ENCODE results near the gene CDH19.
"Not testable (repeated sequence)": the region's sequence is repeated elsewhere in the genome, so short reads cannot be mapped to it uniquely, and the experiment has no call there.

Gene CDH19

DNA sequence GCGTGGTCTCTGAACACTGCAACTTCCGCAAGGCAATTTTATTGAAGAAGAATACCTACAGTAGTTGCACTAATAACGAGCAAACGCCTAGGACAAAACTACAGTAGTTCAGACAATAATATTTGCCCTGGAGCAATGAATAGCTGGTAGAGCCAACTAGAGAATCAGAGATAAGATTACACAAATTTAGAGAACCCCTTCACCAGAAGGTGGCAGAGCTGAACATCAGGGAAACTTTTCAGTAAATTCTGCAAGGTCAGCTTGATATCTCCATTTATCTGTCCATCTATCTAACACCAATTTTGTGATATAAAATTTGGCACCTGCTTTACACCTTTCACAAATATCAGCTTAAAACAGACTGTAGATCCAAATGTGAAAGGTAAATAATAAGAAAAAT, 43.8 kb downstream of the CDH19 start:
- DNase-seq = peak; percentile 55

GRCh38 chr18:66558773-66559172, 45.1 kb downstream of the CDH19 start:
- DNase-seq = no peak

DNA sequence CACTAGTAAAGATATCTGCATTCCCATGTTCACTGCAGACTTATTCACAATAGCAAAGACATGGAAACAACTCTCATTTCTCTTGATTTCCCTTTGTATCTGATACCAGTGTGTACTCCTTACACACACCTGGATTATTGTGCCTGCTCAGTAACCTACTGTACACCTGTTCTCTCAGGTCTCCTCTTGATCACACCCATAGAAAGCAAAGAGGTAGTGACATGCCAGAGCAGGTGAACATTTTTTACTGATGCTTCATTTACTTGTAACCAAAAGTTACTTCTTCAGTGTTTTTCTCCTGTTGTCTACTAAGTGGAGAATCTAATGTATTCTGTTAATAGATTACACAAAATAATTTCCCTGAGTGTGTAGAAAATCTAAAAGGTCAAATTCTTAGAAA, 46.8 kb downstream of the CDH19 start:
- no peak for DNase-seq

- DNase-seq = no peak
Observed at GRCh38 chr18:66555585-66555984, 48.3 kb downstream of the CDH19 start.

- DNase-seq = no peak
Observed at GRCh38 chr18:66553824-66554223, 50.1 kb downstream of the CDH19 start.

DNA sequence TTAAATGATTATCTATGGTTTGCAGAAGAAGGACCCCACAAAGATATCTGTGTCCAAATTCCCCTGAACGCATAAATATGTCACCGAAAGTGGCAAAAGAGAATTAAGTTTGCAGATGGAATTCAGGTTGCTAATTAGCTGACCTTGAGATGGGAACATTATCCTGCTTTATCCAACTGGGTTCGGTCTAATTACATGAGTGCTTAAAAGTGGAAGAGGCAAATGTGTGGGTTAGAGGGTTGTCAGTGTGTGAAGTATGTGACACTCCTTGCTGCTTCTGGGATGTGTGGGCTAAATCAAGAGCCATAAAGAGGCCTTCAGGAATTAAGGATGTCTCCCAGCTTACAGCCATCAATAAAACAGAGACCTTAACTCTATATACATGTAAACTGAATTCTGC, 53.5 kb downstream of the CDH19 start:
- no peak for DNase-seq

- no peak for DNase-seq
Observed at GRCh38 chr18:66548747-66549146, 55.1 kb downstream of the CDH19 start.

GRCh38 chr18:66534110-66534509, 69.8 kb downstream of the CDH19 start:
- peak; percentile 26 for DNase-seq

DNA sequence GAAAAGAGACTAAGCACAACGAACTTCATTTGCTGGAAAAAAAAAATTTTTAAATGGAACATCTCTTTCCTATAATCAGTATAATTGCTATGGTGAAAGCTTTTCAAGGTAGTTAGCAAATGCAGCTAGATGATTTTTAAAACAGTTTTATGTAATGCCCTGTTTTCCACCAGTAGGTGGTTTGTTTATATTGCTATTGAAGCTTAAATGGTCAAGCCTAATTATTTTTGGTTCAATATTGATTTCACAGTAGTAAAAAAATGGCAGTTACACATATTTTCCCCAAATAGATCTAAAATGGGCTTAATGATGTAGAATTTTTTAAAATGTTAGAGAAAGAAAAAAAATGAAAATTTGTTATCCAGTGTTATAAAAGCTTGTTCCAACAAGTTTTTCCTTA, 70.2 kb downstream of the CDH19 start:
- no peak for DNase-seq

GRCh38 chr18:66523219-66523991, 80.5 kb downstream of the CDH19 start:
- DNase-seq = no peak

- no peak for DNase-seq
Observed at GRCh38 chr18:66513996-66514395, 89.9 kb downstream of the CDH19 start.

GRCh38 chr18:66511792-66512191, 92.1 kb downstream of the CDH19 start:
- no peak for DNase-seq

GRCh38 chr18:66511289-66511688, 92.6 kb downstream of the CDH19 start:
- DNase-seq = no peak

DNA sequence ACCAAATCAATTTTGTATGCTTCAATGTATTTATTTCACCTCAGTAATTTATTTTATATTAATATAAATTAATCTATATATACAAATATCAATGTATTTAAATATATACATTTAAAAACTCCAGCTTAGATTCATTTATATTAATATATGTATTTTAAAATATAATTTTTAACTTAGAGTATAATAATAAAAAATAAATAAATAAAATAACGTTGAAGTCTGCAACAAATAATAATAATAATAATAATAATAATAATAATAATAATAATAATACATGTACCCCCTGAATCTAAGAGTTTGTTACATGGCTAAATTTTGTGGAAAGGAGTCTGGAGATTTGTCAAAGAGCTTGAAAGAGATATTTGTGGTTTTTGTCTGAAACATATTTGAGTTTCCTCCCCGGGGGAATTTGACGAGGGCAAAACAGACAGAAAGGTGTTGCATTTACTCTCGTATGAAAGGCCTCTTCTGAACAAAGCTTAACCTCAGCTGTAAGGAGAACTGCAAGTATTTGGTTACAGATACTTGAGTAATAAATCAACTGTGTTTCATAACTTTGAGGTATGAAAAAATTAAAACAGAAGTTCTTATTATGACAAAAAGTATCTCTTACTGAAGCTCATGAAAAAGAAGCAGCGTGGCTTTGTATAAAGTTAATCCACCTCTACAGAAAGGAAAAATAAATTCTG, 93.4 kb downstream of the CDH19 start:
- DNase-seq = no peak

GRCh38 chr18:66508937-66509336, 95.0 kb downstream of the CDH19 start:
- no peak for DNase-seq

GRCh38 chr18:66506178-66506577, 97.7 kb downstream of the CDH19 start:
- no peak for DNase-seq

- DNase-seq = no peak
Observed at GRCh38 chr18:66497351-66497750, 106.5 kb downstream of the CDH19 start.

DNA sequence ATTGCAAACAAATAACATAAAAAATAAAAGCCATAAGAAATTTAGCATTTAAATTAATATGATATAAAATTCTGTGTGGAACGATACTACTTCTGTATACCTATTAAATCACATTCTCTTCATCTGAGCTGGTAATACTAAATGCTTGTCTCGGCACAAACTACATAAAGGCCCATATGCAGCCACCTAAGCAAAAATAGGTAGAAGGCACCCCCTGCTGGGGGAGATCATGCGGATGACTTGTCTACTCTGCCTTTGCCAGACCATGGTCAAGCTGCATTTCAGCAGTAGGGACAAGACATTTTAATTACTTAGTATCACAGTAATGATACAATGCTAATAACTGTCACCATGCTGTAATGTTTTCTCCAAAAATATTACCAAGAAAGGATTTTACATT, 108.0 kb downstream of the CDH19 start:
- DNase-seq = peak; percentile 64

GRCh38 chr18:66473882-66474281, 130.0 kb downstream of the CDH19 start:
- no peak for DNase-seq

GRCh38 chr18:66466184-66466583, 137.7 kb downstream of the CDH19 start:
- not testable (repeated sequence) for DNase-seq

DNA sequence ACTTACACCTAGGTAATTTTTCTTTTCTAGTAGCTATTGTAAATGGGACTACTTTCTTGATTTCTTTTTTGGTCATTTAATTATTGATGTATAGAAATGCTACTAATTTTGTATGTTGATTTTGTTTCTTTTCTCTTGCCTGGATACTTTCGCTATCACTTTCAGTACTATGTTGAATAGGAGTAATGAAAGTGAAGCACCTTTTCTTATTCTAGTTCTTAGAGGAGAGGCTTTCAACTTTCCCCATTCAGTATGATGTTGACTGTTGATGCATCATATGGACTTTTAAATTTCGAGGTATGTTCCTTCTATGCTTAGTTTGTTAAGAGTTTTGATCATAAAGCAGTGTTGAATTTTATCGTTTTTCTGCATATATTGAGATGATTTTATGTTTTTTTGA, 142.5 kb downstream of the CDH19 start:
- DNase-seq = no peak

GRCh38 chr18:66457245-66457644, 146.6 kb downstream of the CDH19 start:
- DNase-seq = no peak
